Measurements from ENCODE around the gene EFEMP1.

- TF ChIP-seq CTCF (conservative IDR thresholded peaks at IDR 0.05 in 1 of 2, IDR thresholded peaks at IDR 0.05 in 1 of 2; ENCODE audit: extremely low read depth in 1 of 2, insufficient read depth in 1 of 2, low read depth in 1 of 2, low read length in 2 of 2) (no peak), EZH2 (IDR thresholded peaks at IDR 0.05; ENCODE audit: borderline replicate concordance, low read length) (no peak)
These were observed 24.8 kb upstream of the EFEMP1 start for GRCh38 chr2:55948176-55948923.
